HL-60 (cell line): Measurements from ENCODE around the gene ADGRE2.

Experiments
- POLR2AphosphoS5 ChIP-seq: IDR thresholded peaks from 2 replicates; pipeline ENCODE4 v1.6.1; 2012; ENCODE audit warnings: low read depth
- TF ChIP-seq, protein P1 (sequence below): IDR thresholded peaks from 2 replicates; pipeline ENCODE4 v1.6.1; 2012; ENCODE audit warnings: low read depth; ENCODE audit not compliant: insufficient replicate concordance

DNA sequence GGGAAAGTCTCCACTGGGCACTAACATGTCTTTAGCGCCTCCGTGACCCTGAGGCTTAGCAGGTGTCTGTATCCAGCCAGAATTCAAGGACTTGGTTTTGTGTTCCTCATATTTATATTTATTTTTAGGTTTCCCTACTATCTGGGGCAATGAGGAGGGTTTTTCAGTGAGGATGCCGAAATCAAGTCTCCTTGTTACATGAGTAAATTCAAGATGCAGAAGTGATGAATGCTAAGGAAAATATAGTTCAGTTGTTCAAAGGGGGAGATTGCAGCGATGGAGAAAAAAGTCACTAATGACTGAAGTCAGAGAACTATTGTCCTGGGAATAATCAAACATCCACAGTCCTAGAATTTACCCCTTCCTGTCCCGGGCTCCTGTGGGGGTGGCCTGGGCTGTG lies 791 bp upstream of the ADGRE2 start:
- TF ChIP-seq, protein P1, sequence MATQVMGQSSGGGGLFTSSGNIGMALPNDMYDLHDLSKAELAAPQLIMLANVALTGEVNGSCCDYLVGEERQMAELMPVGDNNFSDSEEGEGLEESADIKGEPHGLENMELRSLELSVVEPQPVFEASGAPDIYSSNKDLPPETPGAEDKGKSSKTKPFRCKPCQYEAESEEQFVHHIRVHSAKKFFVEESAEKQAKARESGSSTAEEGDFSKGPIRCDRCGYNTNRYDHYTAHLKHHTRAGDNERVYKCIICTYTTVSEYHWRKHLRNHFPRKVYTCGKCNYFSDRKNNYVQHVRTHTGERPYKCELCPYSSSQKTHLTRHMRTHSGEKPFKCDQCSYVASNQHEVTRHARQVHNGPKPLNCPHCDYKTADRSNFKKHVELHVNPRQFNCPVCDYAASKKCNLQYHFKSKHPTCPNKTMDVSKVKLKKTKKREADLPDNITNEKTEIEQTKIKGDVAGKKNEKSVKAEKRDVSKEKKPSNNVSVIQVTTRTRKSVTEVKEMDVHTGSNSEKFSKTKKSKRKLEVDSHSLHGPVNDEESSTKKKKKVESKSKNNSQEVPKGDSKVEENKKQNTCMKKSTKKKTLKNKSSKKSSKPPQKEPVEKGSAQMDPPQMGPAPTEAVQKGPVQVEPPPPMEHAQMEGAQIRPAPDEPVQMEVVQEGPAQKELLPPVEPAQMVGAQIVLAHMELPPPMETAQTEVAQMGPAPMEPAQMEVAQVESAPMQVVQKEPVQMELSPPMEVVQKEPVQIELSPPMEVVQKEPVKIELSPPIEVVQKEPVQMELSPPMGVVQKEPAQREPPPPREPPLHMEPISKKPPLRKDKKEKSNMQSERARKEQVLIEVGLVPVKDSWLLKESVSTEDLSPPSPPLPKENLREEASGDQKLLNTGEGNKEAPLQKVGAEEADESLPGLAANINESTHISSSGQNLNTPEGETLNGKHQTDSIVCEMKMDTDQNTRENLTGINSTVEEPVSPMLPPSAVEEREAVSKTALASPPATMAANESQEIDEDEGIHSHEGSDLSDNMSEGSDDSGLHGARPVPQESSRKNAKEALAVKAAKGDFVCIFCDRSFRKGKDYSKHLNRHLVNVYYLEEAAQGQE = no peak
- TF ChIP-seq POLR2AphosphoS5 = no peak
